ENCODE data around the gene ZNF85.

GRCh38 chr19:20968092-20968491 lies 45.0 kb downstream of the ZNF85 start:
- TF ChIP-seq POLR2A (IDR thresholded peaks at IDR 0.05) (no peak), CTCF (IDR thresholded peaks at IDR 0.05) (no peak)
